ENCODE data around the gene SASH1.

The SASH1 gene

GRCh38 chr6:148523551-148523950 lies 180.9 kb downstream of the SASH1 start:
- DNase-seq (ENCODE audit: low spot score), result no peak

- DNase-seq (ENCODE audit: low spot score), result no peak
Observed at GRCh38 chr6:148524471-148524882, 181.8 kb downstream of the SASH1 start.

GRCh38 chr6:148524976-148525375 lies 182.3 kb downstream of the SASH1 start:
- DNase-seq (ENCODE audit: low spot score), result no peak

- DNase-seq (ENCODE audit: low spot score), result no peak
Observed at GRCh38 chr6:148525453-148525852, 182.8 kb downstream of the SASH1 start.

GRCh38 chr6:148526145-148526544 lies 183.5 kb downstream of the SASH1 start:
- no peak for DNase-seq (ENCODE audit: low spot score)

- no peak for DNase-seq (ENCODE audit: low spot score)
Observed at GRCh38 chr6:148528292-148528691, 185.7 kb downstream of the SASH1 start.

- DNase-seq (ENCODE audit: low spot score), result no peak
Observed at GRCh38 chr6:148529010-148529409, 186.4 kb downstream of the SASH1 start.

GRCh38 chr6:148530394-148530953 lies 187.8 kb downstream of the SASH1 start:
- no peak for DNase-seq (ENCODE audit: low spot score)

GRCh38 chr6:148530976-148531375 lies 188.3 kb downstream of the SASH1 start:
- DNase-seq (ENCODE audit: low spot score), result no peak

- no peak for DNase-seq (ENCODE audit: low spot score)
Observed at GRCh38 chr6:148532698-148533097, 190.1 kb downstream of the SASH1 start.

- DNase-seq (ENCODE audit: low spot score), result no peak
Observed at GRCh38 chr6:148533309-148534107, 190.9 kb downstream of the SASH1 start.

- DNase-seq (ENCODE audit: low spot score), result no peak
Observed at GRCh38 chr6:148534871-148535270, 192.2 kb downstream of the SASH1 start.

- DNase-seq (ENCODE audit: low spot score), result no peak
Observed at GRCh38 chr6:148535381-148535780, 192.7 kb downstream of the SASH1 start.

GRCh38 chr6:148535976-148536375 lies 193.3 kb downstream of the SASH1 start:
- no peak for DNase-seq (ENCODE audit: low spot score)

GRCh38 chr6:148538261-148539190 lies 195.9 kb downstream of the SASH1 start:
- DNase-seq (ENCODE audit: low spot score), result no peak

GRCh38 chr6:148543540-148543939 lies 200.9 kb downstream of the SASH1 start:
- DNase-seq (ENCODE audit: low spot score), result no peak

GRCh38 chr6:148544421-148544820 lies 201.8 kb downstream of the SASH1 start:
- no peak for DNase-seq (ENCODE audit: low spot score)

GRCh38 chr6:148545901-148546300 lies 203.3 kb downstream of the SASH1 start:
- DNase-seq (ENCODE audit: low spot score), result no peak

- DNase-seq (ENCODE audit: low spot score), result no peak
Observed at GRCh38 chr6:148547110-148547509, 204.5 kb downstream of the SASH1 start.

GRCh38 chr6:148548065-148548748 lies 205.6 kb downstream of the SASH1 start:
- DNase-seq (ENCODE audit: low spot score), result no peak

GRCh38 chr6:148548749-148549140 lies 206.1 kb downstream of the SASH1 start:
- DNase-seq (ENCODE audit: low spot score), result no peak

GRCh38 chr6:148550569-148550968 lies 207.9 kb downstream of the SASH1 start:
- DNase-seq (ENCODE audit: low spot score), result no peak

All from LoVo (cell line).